Chondrocyte (in vitro differentiated cells): Measurements from ENCODE around the gene C3AR1. TPM values are rescaled to one million over a fixed set of nuclear protein-coding genes. Genes with fewer than 3 reads are reported as not detected.
"Not testable (repeated sequence)": the region's sequence is repeated elsewhere in the genome, so short reads cannot be mapped to it uniquely, and the experiment has no call there.

ENCODE experiments used
- DNase-seq: peaks from one replicate; pipeline ENCODE4 v3.0.0; 2021; ENCODE audit warnings: mixed read lengths, low spot score
- H3K27ac Mint-ChIP-seq: one replicate; pipeline ENCODE4 v1.8.0; 2021; ENCODE audit warnings: mild to moderate bottlenecking, moderate library complexity, mixed read lengths; ENCODE audit not compliant: unreplicated experiment
- H3K27me3 Mint-ChIP-seq: 2 replicates; pipeline ENCODE4 v1.8.0; 2021; ENCODE audit warnings: low read depth, mixed read lengths
- H3K36me3 Mint-ChIP-seq: 2 replicates; pipeline ENCODE4 v1.8.0; 2021; ENCODE audit warnings: low read depth, mixed read lengths
- H3K4me1 Mint-ChIP-seq: 2 replicates; pipeline ENCODE4 v1.8.0; 2021; ENCODE audit warnings: low read depth, mild to moderate bottlenecking, mixed read lengths
- H3K4me3 Mint-ChIP-seq: one replicate; pipeline ENCODE4 v1.8.0; 2021; ENCODE audit warnings: mild to moderate bottlenecking, moderate library complexity, mixed read lengths; ENCODE audit not compliant: unreplicated experiment
- H3K9me3 Mint-ChIP-seq: 2 replicates; pipeline ENCODE4 v1.8.0; 2021; ENCODE audit warnings: low read depth, mixed read lengths
- CTCF ChIP-seq: fragments of 200-600 bp; sonication (generic); IDR thresholded peaks from 2 replicates; pipeline ENCODE4 v1.5.0; 2021; ENCODE audit warnings: antibody characterized with exemption, mild to moderate bottlenecking, moderate library complexity
- total RNA-seq: library from RNA; stranded (reverse); gene quantifications from 3 replicates; pipeline ENCODE4 v1.2.1, GENCODE V29; 2021

C3AR1 gene
- total RNA-seq, 1 donor from 2014 or later: 0.27 TPM

GRCh38 chr12:8030189-8030588 is 36.0 kb downstream of the C3AR1 start:
- no peak overlapping the region for H3K4me3 Mint-ChIP-seq
- H3K9me3 Mint-ChIP-seq: no peaks in the 10 kb centered on the region

DNA sequence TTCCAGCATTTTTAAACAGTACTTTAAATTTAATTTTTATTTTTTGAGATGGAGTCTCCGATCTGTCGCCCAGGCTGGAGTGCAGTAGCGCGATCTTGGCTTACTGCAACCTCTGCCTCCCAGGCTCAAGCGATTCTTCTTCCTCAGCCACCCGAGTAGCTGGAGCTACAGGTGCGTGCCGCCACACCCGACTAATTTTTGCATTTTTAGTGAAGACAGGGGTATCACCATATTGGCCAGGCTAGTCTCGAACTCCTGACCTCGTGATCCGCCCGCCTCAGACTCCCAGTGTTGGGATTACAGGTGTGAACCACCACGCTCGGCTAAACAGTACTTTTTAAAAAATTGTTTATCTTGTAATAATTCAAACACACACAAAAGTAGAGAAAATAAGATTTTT is 37.9 kb downstream of the C3AR1 start:
- no peak for DNase-seq

More at GRCh38 chr12:8030189-8030588, 36.0 kb downstream of the C3AR1 start:
- no peaks in the 10 kb centered on the region for H3K36me3 Mint-ChIP-seq
- H3K4me1 Mint-ChIP-seq: peaks cover 40% of the 10 kb centered on the region
- no peak overlapping the region for H3K27ac Mint-ChIP-seq
- no peaks in the 10 kb centered on the region for H3K27me3 Mint-ChIP-seq
- DNase-seq: no peak
- TF ChIP-seq CTCF: no peak

DNA sequence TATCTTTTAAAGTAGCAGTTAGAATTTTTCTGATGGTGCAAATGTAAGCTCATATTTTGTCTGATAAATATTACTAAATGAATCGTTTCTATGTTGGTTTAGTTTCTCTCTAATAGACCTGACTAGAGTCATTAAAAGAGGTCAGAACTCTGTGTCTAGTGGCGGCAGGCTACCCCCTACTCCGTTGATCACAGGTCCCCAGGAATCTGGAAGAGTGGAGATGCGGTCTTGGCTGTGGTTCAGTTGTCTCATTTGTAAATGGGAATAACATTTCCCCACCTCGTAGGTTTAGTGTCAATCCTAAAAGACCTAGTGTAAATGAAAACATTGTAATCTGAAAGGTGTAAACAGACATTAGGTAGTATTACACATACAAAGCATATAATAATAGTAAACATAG is 38.3 kb downstream of the C3AR1 start:
- no peaks in the 10 kb centered on the region for H3K27me3 Mint-ChIP-seq
- H3K36me3 Mint-ChIP-seq: no peaks in the 10 kb centered on the region
- H3K27ac Mint-ChIP-seq: peak overlapping the region; percentile 74
- H3K9me3 Mint-ChIP-seq: no peaks in the 10 kb centered on the region
- peak overlapping the region; percentile 96 for H3K4me3 Mint-ChIP-seq
- no peak for TF ChIP-seq CTCF
- H3K4me1 Mint-ChIP-seq: peaks cover 18% of the 10 kb centered on the region
- DNase-seq: no peak

More for the DNA sequence above, 37.9 kb downstream of the C3AR1 start:
- Mint-ChIP-seq H3K9me3 (no peaks in the 10 kb centered on the region), H3K4me1 (peaks cover 21% of the 10 kb centered on the region), H3K27ac (no peak overlapping the region), H3K36me3 (no peaks in the 10 kb centered on the region), H3K27me3 (no peaks in the 10 kb centered on the region), H3K4me3 (no peak overlapping the region)
- no peak for TF ChIP-seq CTCF

DNA sequence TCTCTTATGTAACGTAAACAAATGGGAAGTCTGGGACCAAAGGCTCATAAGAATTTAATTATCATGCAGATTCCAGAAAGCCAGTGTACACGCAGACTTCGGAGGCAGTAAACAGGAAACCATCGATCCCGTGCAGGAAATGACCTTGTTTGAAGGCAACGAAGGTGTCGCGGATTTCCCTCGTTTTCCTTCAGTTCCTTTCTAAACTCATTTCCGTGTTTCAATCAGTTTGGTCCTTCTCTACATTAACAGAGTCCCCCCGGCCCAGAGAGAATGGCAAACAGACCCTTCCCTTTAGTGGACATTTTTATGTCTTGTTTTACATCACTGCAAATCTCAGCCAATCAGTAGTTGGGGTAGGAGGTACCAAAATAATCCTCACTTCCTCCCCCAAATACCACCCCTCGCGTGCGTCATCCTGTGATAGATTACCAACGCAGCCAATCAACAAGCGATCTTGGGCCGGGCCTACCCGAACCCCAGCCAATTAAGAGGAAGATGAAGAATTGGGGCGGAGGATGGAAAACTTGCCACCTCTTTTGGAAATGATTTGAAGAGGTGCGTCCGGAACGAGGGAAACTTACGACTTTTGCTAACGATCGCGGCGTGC is 39.8 kb downstream of the C3AR1 start:
- H3K36me3 Mint-ChIP-seq: no peaks in the 10 kb centered on the region
- no peaks in the 10 kb centered on the region for H3K9me3 Mint-ChIP-seq
- no peaks in the 10 kb centered on the region for H3K27me3 Mint-ChIP-seq
- H3K4me1 Mint-ChIP-seq: peaks cover 13% of the 10 kb centered on the region
- peak overlapping the region; percentile 99 for H3K27ac Mint-ChIP-seq
- TF ChIP-seq CTCF: no peak
- H3K4me3 Mint-ChIP-seq: peak overlapping the region; percentile 96
- DNase-seq: no peak

- Mint-ChIP-seq H3K27ac (no peak overlapping the region), H3K9me3 (no peaks in the 10 kb centered on the region), H3K4me1 (peaks cover 4% of the 10 kb centered on the region), H3K36me3 (peaks cover 1% of the 10 kb centered on the region), H3K4me3 (peak overlapping the region; percentile 57), H3K27me3 (peaks cover 28% of the 10 kb centered on the region)
- TF ChIP-seq CTCF: no peak
- DNase-seq: no peak
Measured at GRCh38 chr12:8018666-8019581, 47.2 kb downstream of the C3AR1 start.

DNA sequence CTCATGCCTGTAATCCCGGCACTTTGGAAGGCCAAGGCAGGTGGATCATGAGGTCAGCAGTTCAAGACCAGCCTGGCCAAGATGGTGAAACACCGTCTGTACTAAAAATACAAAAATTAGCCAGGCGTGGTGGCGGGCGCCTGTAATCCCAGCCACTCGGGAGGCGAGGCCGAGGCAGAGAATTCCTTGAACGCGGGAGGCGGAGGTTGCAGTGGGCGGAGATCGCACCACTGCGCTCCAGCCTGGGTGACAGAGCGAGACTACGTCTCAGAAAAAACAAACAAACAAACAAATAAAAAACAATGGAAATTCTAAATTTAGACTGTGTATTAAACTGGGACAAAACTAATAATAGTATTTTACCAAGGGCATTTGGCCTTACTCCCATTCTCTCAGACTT is 47.9 kb downstream of the C3AR1 start:
- DNase-seq, H3K36me3 Mint-ChIP-seq, H3K9me3 Mint-ChIP-seq, H3K27ac Mint-ChIP-seq, H3K4me1 Mint-ChIP-seq: not testable (repeated sequence)
- peaks cover 28% of the 10 kb centered on the region for H3K27me3 Mint-ChIP-seq
- peak overlapping the region; percentile 35 for H3K4me3 Mint-ChIP-seq
